Heart left ventricle (tissue), 13 donors: ENCODE results near the gene CRACDL.

Source experiments
- CTCF ChIP-seq, 12 donors: fragments of 200-600 bp; sonication (generic) in 4 of 12; IDR thresholded peaks; one replicate each; pipeline versions ENCODE4 v1.5.0 to v1.8.0; 2018 to 2022; ENCODE audit warnings: antibody characterized with exemption in 12 of 12, mild to moderate bottlenecking in 5 of 12
- POLR2A ChIP-seq, 2 donors: fragments of 450-650 bp; IDR thresholded peaks; one replicate each; pipeline ENCODE4 v1.6.1; 2017; ENCODE audit warnings: antibody characterized with exemption in 2 of 2, mild to moderate bottlenecking in 2 of 2, moderate library complexity in 2 of 2
- donor health status: ischemic (EF 13 %, LVEDD 7.1; RV severe dilation, severe dysfunction).
- donor health status: DM: no; HTN: yes; CAD: no.
- donor health status: DM: no; HTN: no; CAD: no.
- donor health status: ischemic (EF 25% LVEDD 6.9; RV normal size, moderate dysfunction).
- donor health status: ischemic (EF 25% LVEDD 5.7; RV mildly dilated, moderate dysfunction).
- donor health status: ischemic (EF 35%, LVEDD 5.7; RV mildly dilated, moderate dysfunction).
- donor health status: nonischemic (EF 11% LVEDD 7.7; RV severe dilation, severe dysfunction).
- donor health status: DM: yes; HTN: yes; CAD: no.
- donor health status: PGD.
- donor health status: ischemic (EF 29% LVEDD 5.4; RV normal size, mild dysfunction).
- donor health status: nonischemic (EF 23%, LVEDD 6.1; RV moderate dilation, normal function).

- TF ChIP-seq POLR2A (IDR thresholded peaks at IDR 0.05), result no peak
- TF ChIP-seq CTCF (IDR thresholded peaks at IDR 0.05), result no peak
These were observed 44.4 kb downstream of the CRACDL start for GRCh38 chr2:98891591-98891990.
